Cardiac fibroblast (primary cell): ENCODE data around the gene CERS4.
"Not testable (repeated sequence)": the region's sequence is repeated elsewhere in the genome, so short reads cannot be mapped to it uniquely, and the experiment has no call there.

Source experiments
- DNase-seq, 2 donors: peaks; one replicate each; pipeline versions ENCODE4 v3.0.0 to v3.0.0-alpha.2; 2010; ENCODE audit warnings: low read depth in 2 of 2
- H3K4me3 ChIP-seq, 2 donors: replicated peaks in 1 of 2; 1 replicate in 1 of 2; 2 replicates in 1 of 2; pipeline ENCODE4 v1.5.1; 2011; ENCODE audit warnings: low read depth in 2 of 2, low read length in 2 of 2, mild to moderate bottlenecking in 2 of 2, moderate library complexity in 1 of 2
- TF ChIP-seq, protein P1 (sequence below): IDR thresholded peaks from one replicate; pipeline ENCODE4 v1.5.1; 2011; ENCODE audit warnings: low read depth, mild to moderate bottlenecking, low read length, inconsistent platforms

CERS4 gene

DNA sequence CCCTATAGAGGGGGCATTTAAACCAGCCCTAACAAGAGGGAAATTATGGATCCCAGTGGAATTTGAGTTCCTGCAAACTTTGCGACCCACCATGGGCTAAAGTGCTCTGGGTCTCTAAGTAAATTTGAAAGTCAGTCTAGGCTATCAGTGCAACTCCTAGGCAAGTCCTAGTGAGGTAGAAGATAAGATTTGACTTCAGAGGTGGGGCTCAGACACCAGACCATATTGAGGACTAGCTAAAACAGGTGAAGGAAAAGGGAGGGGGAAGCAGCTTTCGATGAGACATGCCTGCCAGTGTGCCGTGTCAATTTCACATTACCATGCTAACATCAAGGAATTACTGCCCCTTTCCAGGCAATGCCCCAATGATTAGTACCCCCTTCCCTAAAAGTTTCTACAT is 60.6 kb downstream of the CERS4 start:
- no peak for DNase-seq
- H3K4me3 ChIP-seq: no peak overlapping the region
- TF ChIP-seq, protein P1, sequence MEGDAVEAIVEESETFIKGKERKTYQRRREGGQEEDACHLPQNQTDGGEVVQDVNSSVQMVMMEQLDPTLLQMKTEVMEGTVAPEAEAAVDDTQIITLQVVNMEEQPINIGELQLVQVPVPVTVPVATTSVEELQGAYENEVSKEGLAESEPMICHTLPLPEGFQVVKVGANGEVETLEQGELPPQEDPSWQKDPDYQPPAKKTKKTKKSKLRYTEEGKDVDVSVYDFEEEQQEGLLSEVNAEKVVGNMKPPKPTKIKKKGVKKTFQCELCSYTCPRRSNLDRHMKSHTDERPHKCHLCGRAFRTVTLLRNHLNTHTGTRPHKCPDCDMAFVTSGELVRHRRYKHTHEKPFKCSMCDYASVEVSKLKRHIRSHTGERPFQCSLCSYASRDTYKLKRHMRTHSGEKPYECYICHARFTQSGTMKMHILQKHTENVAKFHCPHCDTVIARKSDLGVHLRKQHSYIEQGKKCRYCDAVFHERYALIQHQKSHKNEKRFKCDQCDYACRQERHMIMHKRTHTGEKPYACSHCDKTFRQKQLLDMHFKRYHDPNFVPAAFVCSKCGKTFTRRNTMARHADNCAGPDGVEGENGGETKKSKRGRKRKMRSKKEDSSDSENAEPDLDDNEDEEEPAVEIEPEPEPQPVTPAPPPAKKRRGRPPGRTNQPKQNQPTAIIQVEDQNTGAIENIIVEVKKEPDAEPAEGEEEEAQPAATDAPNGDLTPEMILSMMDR: no peak

DNA sequence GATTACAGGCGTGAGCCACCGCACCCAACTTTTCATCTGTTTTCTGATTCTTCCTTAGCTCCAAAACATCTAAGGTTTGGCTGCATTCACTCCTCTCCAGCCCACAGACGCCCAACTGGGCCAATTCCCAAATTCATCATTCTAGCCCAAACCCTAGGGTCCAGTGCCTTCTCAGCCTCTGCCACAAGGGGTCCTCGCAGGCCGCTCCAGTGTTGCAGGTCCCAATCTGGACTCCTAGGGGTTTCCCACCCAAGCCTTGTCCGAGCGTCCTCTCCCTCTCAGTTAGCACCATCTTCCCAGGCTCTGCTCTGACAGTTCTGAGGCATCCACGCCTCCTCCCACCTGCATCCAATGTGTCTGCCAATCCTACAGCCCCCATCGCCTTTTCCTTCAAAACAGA is 67.3 kb downstream of the CERS4 start:
- H3K4me3 ChIP-seq, DNase-seq: not testable (repeated sequence)

DNA sequence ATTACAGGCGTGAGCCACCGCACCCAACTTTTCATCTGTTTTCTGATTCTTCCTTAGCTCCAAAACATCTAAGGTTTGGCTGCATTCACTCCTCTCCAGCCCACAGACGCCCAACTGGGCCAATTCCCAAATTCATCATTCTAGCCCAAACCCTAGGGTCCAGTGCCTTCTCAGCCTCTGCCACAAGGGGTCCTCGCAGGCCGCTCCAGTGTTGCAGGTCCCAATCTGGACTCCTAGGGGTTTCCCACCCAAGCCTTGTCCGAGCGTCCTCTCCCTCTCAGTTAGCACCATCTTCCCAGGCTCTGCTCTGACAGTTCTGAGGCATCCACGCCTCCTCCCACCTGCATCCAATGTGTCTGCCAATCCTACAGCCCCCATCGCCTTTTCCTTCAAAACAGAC is 82.2 kb downstream of the CERS4 start:
- not testable (repeated sequence) for H3K4me3 ChIP-seq, DNase-seq

DNA sequence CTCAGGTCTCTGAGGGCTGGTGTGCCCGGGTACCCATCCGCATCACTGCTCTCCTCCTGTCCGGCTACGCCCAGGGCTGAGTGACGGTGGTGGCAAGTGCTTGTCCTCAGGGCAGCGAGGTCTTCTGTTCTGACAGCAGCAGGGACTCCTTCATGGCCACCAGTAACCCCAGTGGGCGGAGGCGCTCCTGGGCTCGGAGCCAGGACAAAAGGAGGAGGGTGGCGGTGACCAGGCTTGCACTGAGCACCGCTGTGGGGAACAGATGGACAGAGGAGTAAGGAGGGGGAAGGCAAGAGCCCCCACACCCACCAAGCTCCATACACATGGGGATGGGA is 93.2 kb downstream of the CERS4 start:
- no peak overlapping the region for H3K4me3 ChIP-seq
- TF ChIP-seq, protein P1: no peak
- peak in 1 of 2 donors; percentile 29 for DNase-seq

DNA sequence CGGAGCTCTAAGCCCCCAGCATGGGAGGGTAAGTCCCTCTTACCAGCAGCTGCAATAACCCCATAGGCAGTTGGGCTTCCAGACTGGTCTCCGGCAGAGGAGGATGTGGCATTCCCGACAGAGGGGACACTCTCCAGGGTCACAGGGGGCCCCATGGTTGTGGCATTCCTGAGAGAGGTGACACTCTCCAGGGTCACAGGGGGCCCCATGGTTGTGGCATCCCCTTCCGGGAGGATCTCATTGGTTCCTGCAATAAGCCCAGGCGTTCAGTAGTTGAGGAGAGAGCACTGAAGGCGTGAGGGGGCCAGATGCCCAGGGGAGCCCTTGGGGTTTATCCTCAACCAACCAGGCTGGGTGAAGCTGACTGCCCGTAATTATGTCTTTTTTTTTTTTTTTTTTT is 93.6 kb downstream of the CERS4 start:
- no peak for DNase-seq
- no peak overlapping the region for H3K4me3 ChIP-seq
- TF ChIP-seq, protein P1: no peak

DNA sequence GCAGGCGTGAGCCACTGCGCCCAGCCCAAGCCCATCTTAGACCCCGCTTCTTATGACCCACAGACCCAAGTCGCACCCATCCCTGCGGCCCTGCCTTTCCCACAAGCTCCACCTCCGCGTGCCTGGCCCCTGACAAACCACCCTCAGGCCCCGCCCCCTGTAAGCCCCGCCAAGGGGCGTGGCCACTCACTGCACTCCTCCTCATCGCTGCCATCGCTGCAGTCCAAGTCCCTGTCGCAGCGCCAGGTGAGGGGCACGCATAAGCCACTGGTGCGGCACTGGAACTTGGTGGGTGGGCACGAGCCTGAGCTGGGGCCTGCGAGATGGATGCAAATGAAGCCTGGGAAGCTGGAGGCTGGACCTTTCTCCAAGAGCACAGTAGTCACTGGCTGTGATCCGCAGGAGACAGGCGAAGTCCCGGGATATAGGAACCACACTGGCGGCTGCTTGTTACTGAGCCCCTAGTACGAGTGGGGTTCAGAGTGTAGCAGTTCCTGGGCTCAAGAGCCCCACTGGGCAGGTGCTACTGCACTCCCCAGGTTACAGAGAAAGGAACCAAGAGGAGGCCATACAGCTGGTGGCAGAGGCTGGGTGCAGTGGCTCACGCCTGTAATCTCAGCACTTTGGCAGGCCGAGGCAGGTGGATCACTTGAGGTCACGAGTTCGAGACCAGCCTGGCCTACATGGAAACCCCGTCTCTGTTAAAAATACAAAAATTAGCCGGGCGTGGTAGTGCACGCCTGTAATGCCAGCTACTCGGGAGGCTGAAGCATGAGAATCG is 95.9 kb downstream of the CERS4 start:
- no peak overlapping the region for H3K4me3 ChIP-seq
- no peak for DNase-seq
- TF ChIP-seq, protein P1: no peak

DNA sequence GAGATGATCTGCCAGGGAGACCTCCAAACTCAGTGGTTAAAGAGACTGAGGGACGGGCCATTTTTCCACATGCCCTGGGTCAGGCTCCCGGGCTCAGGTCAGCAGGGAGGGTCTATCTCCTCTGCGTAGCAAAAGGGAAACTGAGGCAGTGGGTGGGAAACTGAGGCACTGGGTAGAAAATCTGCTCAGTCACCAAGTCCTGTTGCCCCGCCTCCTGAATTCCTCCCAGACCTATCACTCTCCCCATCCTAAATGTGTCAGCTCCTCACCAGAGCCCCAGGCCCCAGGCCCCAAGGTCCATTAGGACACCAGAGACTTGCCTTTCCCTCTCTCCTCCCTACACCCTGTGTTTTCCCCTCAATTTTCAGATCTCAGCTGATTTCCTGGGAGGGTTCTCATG is 96.6 kb downstream of the CERS4 start:
- no peak for DNase-seq

More for the DNA sequence above, 96.6 kb downstream of the CERS4 start:
- TF ChIP-seq, protein P1: no peak
- no peak overlapping the region for H3K4me3 ChIP-seq
